NB4 (cell line): Measurements from ENCODE around the gene GRAMD2B.

Experiments used
- DNase-seq: peaks from one replicate; pipeline ENCODE4 v3.0.0; 2010; ENCODE audit warnings: low read depth
- H3K4me3 ChIP-seq: one replicate; pipeline ENCODE4 v1.5.1; 2011; ENCODE audit warnings: mild to moderate bottlenecking, low read depth, low read length, moderate library complexity
- MYC ChIP-seq: IDR thresholded peaks from 2 replicates; pipeline ENCODE4 v1.6.1; 2011; ENCODE audit warnings: low read depth, low read length
- POLR2A ChIP-seq: IDR thresholded peaks from 2 replicates; pipeline ENCODE4 v1.6.1; 2011; ENCODE audit warnings: mild to moderate bottlenecking; ENCODE audit not compliant: insufficient read length; ENCODE audit errors: extremely low read depth
- TF ChIP-seq, protein P1 (sequence below): IDR thresholded peaks from one replicate; pipeline ENCODE4 v1.5.1; 2012; ENCODE audit warnings: low read depth, low read length
- TF ChIP-seq, protein P2 (sequence below): IDR thresholded peaks from 2 replicates; pipeline ENCODE4 v1.6.1; 2011; ENCODE audit warnings: low read depth, low read length

Gene GRAMD2B

DNA sequence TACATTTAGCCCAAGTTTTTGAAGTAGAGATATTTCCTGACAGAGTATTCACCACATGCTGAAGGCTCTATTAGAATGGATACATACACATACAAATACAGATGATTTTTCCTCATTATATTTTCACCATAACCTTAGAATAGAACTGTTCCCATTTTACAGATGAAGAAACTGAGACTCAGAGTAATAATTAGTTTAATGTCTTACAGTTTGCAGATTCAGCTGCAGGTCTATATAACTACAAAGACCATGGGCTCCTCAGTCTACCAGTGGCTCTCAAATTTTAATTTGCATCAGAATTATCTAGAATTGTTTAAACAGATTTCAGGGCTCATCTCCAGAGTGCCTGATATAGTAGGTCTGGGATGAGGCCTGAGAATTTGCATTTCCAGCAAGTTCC, 64.4 kb downstream of the GRAMD2B start:
- no peak for TF ChIP-seq POLR2A
- TF ChIP-seq, protein P1, sequence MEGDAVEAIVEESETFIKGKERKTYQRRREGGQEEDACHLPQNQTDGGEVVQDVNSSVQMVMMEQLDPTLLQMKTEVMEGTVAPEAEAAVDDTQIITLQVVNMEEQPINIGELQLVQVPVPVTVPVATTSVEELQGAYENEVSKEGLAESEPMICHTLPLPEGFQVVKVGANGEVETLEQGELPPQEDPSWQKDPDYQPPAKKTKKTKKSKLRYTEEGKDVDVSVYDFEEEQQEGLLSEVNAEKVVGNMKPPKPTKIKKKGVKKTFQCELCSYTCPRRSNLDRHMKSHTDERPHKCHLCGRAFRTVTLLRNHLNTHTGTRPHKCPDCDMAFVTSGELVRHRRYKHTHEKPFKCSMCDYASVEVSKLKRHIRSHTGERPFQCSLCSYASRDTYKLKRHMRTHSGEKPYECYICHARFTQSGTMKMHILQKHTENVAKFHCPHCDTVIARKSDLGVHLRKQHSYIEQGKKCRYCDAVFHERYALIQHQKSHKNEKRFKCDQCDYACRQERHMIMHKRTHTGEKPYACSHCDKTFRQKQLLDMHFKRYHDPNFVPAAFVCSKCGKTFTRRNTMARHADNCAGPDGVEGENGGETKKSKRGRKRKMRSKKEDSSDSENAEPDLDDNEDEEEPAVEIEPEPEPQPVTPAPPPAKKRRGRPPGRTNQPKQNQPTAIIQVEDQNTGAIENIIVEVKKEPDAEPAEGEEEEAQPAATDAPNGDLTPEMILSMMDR = no peak
- TF ChIP-seq MYC = no peak
- TF ChIP-seq, protein P2, sequence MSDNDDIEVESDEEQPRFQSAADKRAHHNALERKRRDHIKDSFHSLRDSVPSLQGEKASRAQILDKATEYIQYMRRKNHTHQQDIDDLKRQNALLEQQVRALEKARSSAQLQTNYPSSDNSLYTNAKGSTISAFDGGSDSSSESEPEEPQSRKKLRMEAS = no peak
- H3K4me3 ChIP-seq = no peak overlapping the region
- DNase-seq = no peak

DNA sequence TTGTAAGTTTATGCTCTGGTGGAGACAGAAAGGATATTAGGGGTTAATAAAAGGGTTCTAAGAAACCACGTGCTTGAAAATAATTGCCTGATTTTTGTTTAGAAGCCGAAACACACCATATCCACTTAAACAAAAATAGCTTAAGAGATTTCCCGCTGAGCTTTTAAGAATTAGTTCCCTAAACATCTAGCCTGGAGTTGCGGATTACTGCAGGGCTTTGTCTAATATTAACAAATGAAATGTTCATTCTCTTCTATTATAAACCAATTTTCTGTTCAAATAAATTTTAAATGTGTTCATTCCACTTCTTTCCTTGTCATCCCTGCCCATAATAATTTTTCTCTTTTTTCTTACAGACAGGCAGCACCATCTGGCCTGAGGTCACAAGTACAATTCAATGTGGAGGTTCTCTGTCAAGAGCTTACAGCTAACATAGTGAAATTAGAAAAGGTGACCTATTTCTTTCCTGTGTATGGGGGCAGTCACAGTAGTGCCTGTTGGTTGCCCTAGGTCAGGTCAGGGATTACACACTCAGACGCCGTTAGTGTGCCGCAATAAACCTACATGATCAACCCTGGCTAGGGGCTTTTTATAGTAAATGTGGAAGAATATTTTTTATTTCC, 65.3 kb downstream of the GRAMD2B start:
- H3K4me3 ChIP-seq = no peak overlapping the region
- no peak for DNase-seq
- TF ChIP-seq, protein P1 = no peak
- TF ChIP-seq MYC (no peak), POLR2A (no peak)
- TF ChIP-seq, protein P2 = no peak

DNA sequence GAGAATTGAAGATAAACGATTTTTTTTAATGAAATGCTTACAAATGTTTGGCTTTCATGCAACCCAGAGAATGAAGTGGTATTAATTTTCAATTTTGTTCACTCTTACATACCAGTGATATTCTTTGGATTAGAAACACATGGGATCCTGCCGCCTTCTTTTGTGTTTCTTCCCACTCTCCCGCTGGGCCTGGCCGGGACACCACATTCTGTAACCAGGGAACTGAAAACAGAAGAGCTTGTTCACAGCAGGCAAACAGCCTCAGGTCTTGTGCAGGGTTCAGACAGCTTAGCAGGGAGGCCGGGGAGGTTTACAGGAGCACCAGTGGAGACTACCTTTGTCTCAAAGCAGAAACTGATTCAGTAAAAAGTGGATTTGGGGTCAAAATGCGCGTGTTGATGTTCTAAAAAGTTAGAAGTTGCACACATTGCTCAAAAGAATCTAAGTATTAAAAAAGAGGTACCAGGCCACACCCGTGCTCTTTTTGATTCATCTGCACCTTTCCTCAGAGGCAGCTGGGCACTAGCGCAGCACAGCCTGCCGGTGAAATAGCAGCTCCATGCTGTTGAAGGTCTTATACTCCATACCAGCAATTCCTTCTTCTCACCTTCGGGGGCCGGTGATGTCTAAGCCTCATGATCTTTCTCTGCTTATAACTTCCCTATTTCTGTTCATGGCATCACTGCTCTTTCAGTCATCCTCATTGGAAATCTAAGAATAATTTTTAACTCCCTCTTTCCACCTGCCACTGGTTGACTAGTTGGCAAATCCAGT, 67.1 kb downstream of the GRAMD2B start:
- TF ChIP-seq POLR2A (no peak), MYC (no peak)
- TF ChIP-seq, protein P2 = no peak
- TF ChIP-seq, protein P1 = no peak
- DNase-seq = peak; percentile 37
- no peak overlapping the region for H3K4me3 ChIP-seq

DNA sequence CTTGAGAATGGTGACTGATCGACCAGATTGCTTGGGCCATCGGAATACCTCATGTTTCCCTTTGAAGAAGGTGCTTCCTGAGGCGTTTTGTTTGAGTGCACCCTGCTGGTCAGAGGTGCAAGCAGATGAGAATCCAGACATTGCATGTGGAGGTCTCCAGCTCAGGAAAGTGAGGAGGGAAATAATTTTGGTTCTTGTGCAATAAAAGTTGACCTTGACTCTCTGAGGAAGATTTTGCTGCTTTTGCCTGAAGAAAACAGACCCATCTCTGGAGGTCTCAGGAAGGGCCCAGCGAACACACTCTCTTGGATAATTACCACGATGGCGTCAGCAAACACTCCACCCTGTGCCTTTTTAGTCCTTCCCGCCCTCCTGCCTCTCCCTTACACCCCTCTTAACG, 69.7 kb downstream of the GRAMD2B start:
- DNase-seq = peak; percentile 11
- TF ChIP-seq, protein P1 = peak; percentile 18
- no peak for TF ChIP-seq POLR2A
- H3K4me3 ChIP-seq = no peak overlapping the region

DNA sequence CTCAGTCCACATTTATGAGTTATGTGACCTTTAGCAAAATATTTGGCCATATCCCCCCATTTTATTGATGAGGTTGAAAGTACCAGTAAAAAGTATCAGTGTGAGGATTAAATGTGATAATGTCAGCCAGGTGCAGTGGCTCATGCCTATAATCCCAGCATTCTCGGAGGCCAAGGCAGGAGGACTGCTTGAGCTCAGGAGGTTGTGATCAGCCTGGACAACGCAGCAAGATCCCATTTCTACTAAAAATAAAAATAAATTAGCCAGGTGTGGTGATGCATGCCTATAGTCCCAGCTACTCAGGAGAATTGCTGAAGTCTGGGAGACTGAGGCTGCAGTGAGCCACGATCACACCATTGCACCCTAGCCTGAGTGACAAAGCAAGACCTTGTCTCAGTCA, 71.2 kb downstream of the GRAMD2B start:
- DNase-seq = no peak
- TF ChIP-seq MYC (no peak), POLR2A (no peak)
- TF ChIP-seq, protein P2 = no peak
- TF ChIP-seq, protein P1 = no peak
- no peak overlapping the region for H3K4me3 ChIP-seq

DNA sequence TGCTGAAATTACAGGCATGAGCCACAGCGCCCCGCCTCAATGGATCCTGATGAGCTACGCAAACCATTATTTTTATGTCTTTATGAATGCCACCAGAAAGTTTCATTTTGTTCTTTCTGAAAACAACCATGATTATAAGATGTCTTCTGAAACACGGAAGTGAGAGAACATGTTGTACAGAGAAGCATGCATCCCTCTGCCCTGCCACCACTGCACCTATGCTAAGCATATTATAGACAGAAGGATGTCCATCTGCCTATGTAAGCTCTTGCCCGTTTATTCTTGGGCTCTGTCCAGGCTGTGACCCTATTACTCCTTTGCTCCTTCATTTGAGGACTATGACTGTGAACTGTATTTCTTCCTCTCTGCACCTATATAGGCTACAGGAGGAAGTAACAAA, 74.3 kb downstream of the GRAMD2B start:
- DNase-seq = no peak
- TF ChIP-seq MYC (no peak), POLR2A (no peak)
- TF ChIP-seq, protein P1 = no peak
- TF ChIP-seq, protein P2 = no peak
- H3K4me3 ChIP-seq = no peak overlapping the region
